ENCODE data around the gene TMEM225. TPM values are rescaled to one million over a fixed set of nuclear protein-coding genes. Genes with fewer than 3 reads are reported as not detected.

Gene TMEM225, protein sequence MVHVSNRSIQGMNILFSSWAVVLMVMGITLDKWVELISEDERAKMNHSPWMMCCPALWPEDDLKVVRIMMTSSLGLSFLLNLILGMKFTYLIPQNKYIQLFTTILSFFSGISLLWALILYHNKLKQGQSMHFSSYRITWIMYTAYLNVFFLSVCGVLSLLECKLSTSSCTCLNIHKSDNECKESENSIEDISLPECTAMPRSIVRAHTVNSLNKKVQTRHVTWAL
- not detected for total RNA-seq

DNA sequence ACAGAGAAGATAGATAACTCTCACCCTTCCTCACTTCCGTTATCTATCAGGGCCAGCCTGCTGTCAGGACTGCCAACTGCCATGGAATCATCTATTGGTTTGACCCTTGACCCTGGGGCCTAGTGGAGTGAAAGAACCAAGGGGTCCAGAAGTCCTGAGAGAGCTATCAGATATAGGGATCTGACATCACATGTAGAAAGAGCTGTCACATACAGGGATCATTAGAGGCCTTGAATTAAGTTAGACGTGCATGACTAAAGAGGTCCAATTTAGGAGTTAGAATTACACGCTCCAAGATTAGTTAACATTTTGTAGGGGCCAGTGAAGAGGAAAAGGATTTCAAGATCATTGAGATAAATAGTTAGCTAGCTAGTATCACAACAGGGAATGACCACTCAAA is at the start of gene TMEM225:
TMEM225 (minus strand) TSS at position 101 of the 400 bp plus-strand sequence. CDS start 245 bp downstream, outside the sequence.

DNA sequence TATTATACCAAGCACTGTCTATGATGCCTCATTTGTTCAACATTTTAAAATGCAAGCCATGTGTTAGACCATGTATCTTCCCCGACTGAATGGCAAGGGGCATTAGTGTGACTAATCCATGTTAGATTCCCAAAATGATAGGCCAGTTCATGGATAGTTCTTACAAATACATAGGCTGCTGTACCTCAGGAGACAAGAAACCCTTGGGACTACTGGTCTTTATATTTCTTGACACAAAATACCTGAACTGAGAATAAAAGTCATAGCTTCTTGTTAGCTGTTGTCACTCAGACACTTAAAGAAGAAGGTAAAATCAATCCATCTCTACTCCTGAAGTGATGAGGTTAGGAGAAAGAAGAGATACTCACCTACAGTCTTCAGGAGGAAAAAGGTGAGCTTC is 16.4 kb upstream of the TMEM225 start, which contains the start of gene OR8D4:
OR8D4 (plus strand) TSS at position 301 of the 400 bp plus-strand sequence. CDS start 4,265 bp downstream, outside the sequence.

Other genes starting within 250 kb of the TMEM225 start
- gene SCN3B, start 231.0 kb downstream of the TMEM225 start, total RNA-seq, result 38.5 TPM
- 16.1 TPM for gene ZNF202, start 144.0 kb downstream of the TMEM225 start, total RNA-seq
- gene OR6X1, start 131.2 kb downstream of the TMEM225 start, total RNA-seq, result not detected
- gene OR6M1, start 79.3 kb downstream of the TMEM225 start, total RNA-seq, result not detected
- not detected for gene OR8D4, start 16.5 kb upstream of the TMEM225 start, total RNA-seq
- gene OR4D5, start 53.9 kb upstream of the TMEM225 start, total RNA-seq, result not detected
- not detected for gene OR6T1, start 58.2 kb upstream of the TMEM225 start, total RNA-seq
- gene OR10S1, start 92.1 kb upstream of the TMEM225 start, total RNA-seq, result not detected
- gene OR10G6, start 109.5 kb upstream of the TMEM225 start, total RNA-seq, result not detected
- not detected for gene OR10G4, start 127.3 kb upstream of the TMEM225 start, total RNA-seq
- gene OR10G9, start 137.3 kb upstream of the TMEM225 start, total RNA-seq, result not detected
- not detected for gene OR10G8, start 141.1 kb upstream of the TMEM225 start, total RNA-seq
- not detected for gene OR10G7, start 155.7 kb upstream of the TMEM225 start, total RNA-seq
- gene VWA5A, start 229.8 kb upstream of the TMEM225 start, total RNA-seq, result 23.7 TPM

Data from camera-type eye (tissue), 1 donor.